ENCODE measurements around the gene CEBPE.
"Not testable (repeated sequence)": the region's sequence is repeated elsewhere in the genome, so short reads cannot be mapped to it uniquely, and the experiment has no call there.

Gene CEBPE

GRCh38 chr14:23120541-23121251 is 1.6 kb upstream of the CEBPE start:
- no peak for FAIRE-seq

GRCh38 chr14:23119363-23120327 is 590 bp upstream of the CEBPE start:
- no peak for FAIRE-seq

- no peak for FAIRE-seq
Measured at GRCh38 chr14:23117371-23118020, 1.6 kb downstream of the CEBPE start.

- FAIRE-seq: no peak
Measured at GRCh38 chr14:23115918-23116317, 3.1 kb downstream of the CEBPE start.

- no peak for FAIRE-seq
Measured at GRCh38 chr14:23115039-23115731, 3.9 kb downstream of the CEBPE start.

- FAIRE-seq: no peak
Measured at GRCh38 chr14:23114669-23115038, 4.4 kb downstream of the CEBPE start.

GRCh38 chr14:23114120-23114458 is 5.0 kb downstream of the CEBPE start:
- no peak for FAIRE-seq

- FAIRE-seq: no peak
Measured at GRCh38 chr14:23113431-23114119, 5.5 kb downstream of the CEBPE start.

- FAIRE-seq: no peak
Measured at GRCh38 chr14:23112359-23113178, 6.5 kb downstream of the CEBPE start.

GRCh38 chr14:23110579-23111365 is 8.3 kb downstream of the CEBPE start:
- no peak for FAIRE-seq

GRCh38 chr14:23109769-23110168 is 9.3 kb downstream of the CEBPE start:
- FAIRE-seq: no peak

GRCh38 chr14:23108169-23108568 is 10.9 kb downstream of the CEBPE start:
- FAIRE-seq: not testable (repeated sequence)

GRCh38 chr14:23107620-23108019 is 11.4 kb downstream of the CEBPE start:
- not testable (repeated sequence) for FAIRE-seq

GRCh38 chr14:23106747-23107045 is 12.4 kb downstream of the CEBPE start:
- no peak for FAIRE-seq

- no peak for FAIRE-seq
Measured at GRCh38 chr14:23105348-23105824, 13.7 kb downstream of the CEBPE start.

- FAIRE-seq: no peak
Measured at GRCh38 chr14:23104591-23105347, 14.3 kb downstream of the CEBPE start, which contains the start of gene CIROP. TSS of gene CIROP (minus strand) at chr14:23104989. CDS start at chr14:23104920, 69 bp downstream.

- FAIRE-seq: no peak
Measured at GRCh38 chr14:23104070-23104590, 14.9 kb downstream of the CEBPE start.

- no peak for FAIRE-seq
Measured at GRCh38 chr14:23103581-23103980, 15.5 kb downstream of the CEBPE start.

GRCh38 chr14:23102801-23103200 is 16.3 kb downstream of the CEBPE start:
- no peak for FAIRE-seq

Measured in islet of Langerhans (tissue), 1 donor.